GM21447 (cell line): Measurements from ENCODE around the gene MT4.

Experiments
- ATAC-seq: cut with Tn5 transposase; IDR thresholded peaks from one replicate; pipeline ENCODE4 v1.9.1; 2021; ENCODE audit not compliant: unreplicated experiment

Gene MT4

GRCh38 chr16:56564793-56565477 lies at the start of gene MT4:
Gene MT4 (plus strand): TSS chr16:56565073. CDS start chr16:56565129, 56 bp downstream.
- ATAC-seq = no peak

GRCh38 chr16:56515665-56516064 lies 49.2 kb upstream of the MT4 start:
- ATAC-seq = no peak

GRCh38 chr16:56517206-56517605 lies 47.7 kb upstream of the MT4 start:
- ATAC-seq = no peak

GRCh38 chr16:56518425-56518824 lies 46.4 kb upstream of the MT4 start:
- no peak for ATAC-seq

- peak; percentile 75 for ATAC-seq
Observed at GRCh38 chr16:56519459-56520250, 45.2 kb upstream of the MT4 start, which contains the start of gene BBS2. Gene BBS2 (minus strand): TSS chr16:56520024. CDS start chr16:56519862, 162 bp downstream.

- ATAC-seq = no peak
Observed at GRCh38 chr16:56520251-56520577, 44.7 kb upstream of the MT4 start.

GRCh38 chr16:56525236-56525635 lies 39.6 kb upstream of the MT4 start:
- ATAC-seq = no peak

- no peak for ATAC-seq
Observed at GRCh38 chr16:56530872-56531271, 34.0 kb upstream of the MT4 start.

GRCh38 chr16:56532714-56533113 lies 32.2 kb upstream of the MT4 start:
- ATAC-seq = no peak

GRCh38 chr16:56534847-56535383 lies 30.0 kb upstream of the MT4 start:
- ATAC-seq = no peak

GRCh38 chr16:56538331-56538730 lies 26.5 kb upstream of the MT4 start:
- ATAC-seq = no peak

GRCh38 chr16:56539656-56540055 lies 25.2 kb upstream of the MT4 start:
- no peak for ATAC-seq

GRCh38 chr16:56542039-56542438 lies 22.8 kb upstream of the MT4 start:
- no peak for ATAC-seq

GRCh38 chr16:56547120-56547948 lies 17.5 kb upstream of the MT4 start:
- no peak for ATAC-seq

- no peak for ATAC-seq
Observed at GRCh38 chr16:56547949-56548567, 16.8 kb upstream of the MT4 start.

GRCh38 chr16:56549161-56549560 lies 15.7 kb upstream of the MT4 start:
- ATAC-seq = no peak

- no peak for ATAC-seq
Observed at GRCh38 chr16:56549744-56550385, 15.0 kb upstream of the MT4 start.

GRCh38 chr16:56551796-56552738 lies 12.8 kb upstream of the MT4 start:
- ATAC-seq = no peak

- ATAC-seq = no peak
Observed at GRCh38 chr16:56554441-56554840, 10.4 kb upstream of the MT4 start.
